ENCODE data around the gene PHKB. TPM values are rescaled to one million over a fixed set of nuclear protein-coding genes. Genes with fewer than 3 reads are reported as not detected.

The PHKB gene
- total and polyA plus RNA-seq, 2 of the 8 experiments (the other 6 are each of a cell fraction or from before 2014, with no cell fraction given) = 18.6 to 38.3 TPM

- H3K27ac ChIP-seq (ENCODE audit: low read depth, low read length) = no peak overlapping the region
Observed at GRCh38 chr16:47624563-47624962, 163.4 kb downstream of the PHKB start.

More at GRCh38 chr16:47624563-47624962, 163.4 kb downstream of the PHKB start:
- Histone ChIP-seq H3K56ac (replicated peaks; ENCODE audit: insufficient read length, low read depth, low read length) (no peak overlapping the region), H3K23ac (ENCODE audit: insufficient read length) (no peak overlapping the region), H2BK5ac (ENCODE audit: low read depth, low read length) (no peak overlapping the region), H4K91ac (replicated peaks; ENCODE audit: insufficient read length, low read length) (no peak overlapping the region), H2BK15ac (ENCODE audit: low read length) (no peak overlapping the region), H3K27me3 (replicated peaks in 1 of 4; ENCODE audit: control insufficient read depth in 3 of 4, extremely low read depth in 1 of 4, insufficient read depth in 3 of 4, low read length in 3 of 4) (no peaks in the 10 kb centered on the region), H3K4ac (replicated peaks; ENCODE audit: insufficient read length, low read depth, low read length) (no peak overlapping the region), H4K8ac (ENCODE audit: extremely low read depth, insufficient read depth, low read length) (no peak overlapping the region), H3K14ac (ENCODE audit: insufficient read length) (no peak overlapping the region), H3K4me1 (replicated peaks in 1 of 4; ENCODE audit: control insufficient read depth in 3 of 4, insufficient read depth in 4 of 4, low read length in 3 of 4) (peaks cover 0 to 6% (median 0%) of the 10 kb centered on the region in 4 experiments; a peak in 1 of 7 replicates), H3K23me2 (ENCODE audit: low read depth, low read length) (no peaks in the 10 kb centered on the region), H3K4me2 (ENCODE audit: insufficient read depth in 1 of 2, low read depth in 2 of 2, low read length in 2 of 2) (no peak overlapping the region), H3K79me1 (ENCODE audit: low read depth, low read length) (no peaks in the 10 kb centered on the region), H3K4me3 (ENCODE audit: extremely low read depth in 1 of 4, insufficient read depth in 2 of 4, low read depth in 3 of 4, low read length in 4 of 4) (no peak overlapping the region), H3K9ac (replicated peaks in 1 of 4; ENCODE audit: extremely low read depth in 1 of 4, low read depth in 3 of 4, low read length in 3 of 4) (no peak overlapping the region), H3K9me3 (ENCODE audit: insufficient read depth in 2 of 2, low read depth in 1 of 2, low read length in 1 of 2) (no peaks in the 10 kb centered on the region), H2AK5ac (ENCODE audit: low read depth, low read length) (no peak overlapping the region), H2AFZ (ENCODE audit: low read length) (no peak overlapping the region), H3K36me3 (ENCODE audit: control insufficient read depth in 2 of 4, insufficient read depth in 4 of 4, low read length in 3 of 4) (no peaks in the 10 kb centered on the region), H4K5ac (ENCODE audit: insufficient read length, low read depth, low read length) (no peak overlapping the region), H3K18ac (ENCODE audit: extremely low read depth, low read length) (no peak overlapping the region), H2BK12ac (ENCODE audit: low read depth, low read length) (no peak overlapping the region), H2BK20ac (ENCODE audit: low read length) (no peak overlapping the region), H4K20me1 (replicated peaks in 1 of 2; ENCODE audit: control insufficient read depth in 1 of 2, insufficient read depth in 2 of 2, low read length in 2 of 2) (no peaks in the 10 kb centered on the region), H3K79me2 (ENCODE audit: control insufficient read depth in 1 of 2, insufficient read depth in 2 of 2, low read length in 2 of 2) (no peaks in the 10 kb centered on the region), H2BK120ac (replicated peaks; ENCODE audit: low read depth, low read length) (no peak overlapping the region)
- no peak for DNase-seq (ENCODE audit: low read depth in 1 of 2, low spot score in 2 of 2)
- WGBS, 2 experiments (ENCODE audit: extremely low coverage in 1 of 2, insufficient coverage in 1 of 2, insufficient read length in 1 of 2, insufficient replicate concordance in 2 of 2, low coverage in 1 of 2, low lambda C conversion rate in 2 of 2, missing lambda C conversion rate in 1 of 2) = 95% methylated on average over 1 of the region's 1 CpG; no CpG with 5 or more reads in 1 of the 2 experiments
- FAIRE-seq = no peak
- ChIA-PET POLR2A (ENCODE audit: partially characterized antibody) (no interaction called here), CTCF (ENCODE audit: partially characterized antibody) (no interaction called here)
- TF ChIP-seq BCL11A (IDR thresholded peaks at IDR 0.05; ENCODE audit: low read depth in 2 of 2, low read length in 2 of 2) (no peak), PHF8 (conservative IDR thresholded peaks at IDR 0.05; ENCODE audit: low read depth, low read length) (no peak), POU5F1 (IDR thresholded peaks at IDR 0.05; ENCODE audit: low read depth, low read length) (no peak), SUZ12 (IDR thresholded peaks at IDR 0.05; ENCODE audit: low read length) (no peak), SIRT6 (IDR thresholded peaks at IDR 0.05; ENCODE audit: low read length) (no peak), ATF2 (IDR thresholded peaks at IDR 0.05; ENCODE audit: low read length) (no peak), KDM4A (IDR thresholded peaks at IDR 0.05; ENCODE audit: low read depth, low read length, severe bottlenecking) (no peak), ZNF274 (IDR thresholded peaks at IDR 0.05; ENCODE audit: borderline replicate concordance, extremely low read depth, low read length) (no peak), NANOG (IDR thresholded peaks at IDR 0.05; ENCODE audit: insufficient read depth, low read depth, low read length, poor library complexity, severe bottlenecking) (no peak), POLR2AphosphoS5 (IDR thresholded peaks at IDR 0.05; ENCODE audit: low read depth, low read length) (no peak), ASH2L (IDR thresholded peaks at IDR 0.05; ENCODE audit: low read length) (no peak), RAD21 (IDR thresholded peaks at IDR 0.05 in 1 of 2, conservative IDR thresholded peaks at IDR 0.05 in 1 of 2; ENCODE audit: low read depth in 2 of 2, low read length in 2 of 2) (no peak)

Measured in H1 (cell line).